Heart left ventricle (tissue), 13 donors: Measurements from ENCODE around the gene RNF38.

Experiments
- POLR2A ChIP-seq, 2 donors: fragments of 450-650 bp; IDR thresholded peaks; one replicate each; pipeline ENCODE4 v1.6.1; 2017; ENCODE audit warnings: antibody characterized with exemption in 2 of 2, mild to moderate bottlenecking in 2 of 2, moderate library complexity in 2 of 2
- TF ChIP-seq, protein P1 (sequence below), 12 donors: fragments of 200-600 bp; sonication (generic) in 4 of 12; IDR thresholded peaks; one replicate each; pipeline versions ENCODE4 v1.5.0 to v1.8.0; 2018 to 2022; ENCODE audit warnings: antibody characterized with exemption in 12 of 12, mild to moderate bottlenecking in 5 of 12
- donor health status: ischemic (EF 13 %, LVEDD 7.1; RV severe dilation, severe dysfunction).
- donor health status: DM: no; HTN: yes; CAD: no.
- donor health status: DM: no; HTN: no; CAD: no.
- donor health status: ischemic (EF 25% LVEDD 6.9; RV normal size, moderate dysfunction).
- donor health status: ischemic (EF 25% LVEDD 5.7; RV mildly dilated, moderate dysfunction).
- donor health status: ischemic (EF 35%, LVEDD 5.7; RV mildly dilated, moderate dysfunction).
- donor health status: nonischemic (EF 11% LVEDD 7.7; RV severe dilation, severe dysfunction).
- donor health status: DM: yes; HTN: yes; CAD: no.
- donor health status: PGD.
- donor health status: ischemic (EF 29% LVEDD 5.4; RV normal size, mild dysfunction).
- donor health status: nonischemic (EF 23%, LVEDD 6.1; RV moderate dilation, normal function).

DNA sequence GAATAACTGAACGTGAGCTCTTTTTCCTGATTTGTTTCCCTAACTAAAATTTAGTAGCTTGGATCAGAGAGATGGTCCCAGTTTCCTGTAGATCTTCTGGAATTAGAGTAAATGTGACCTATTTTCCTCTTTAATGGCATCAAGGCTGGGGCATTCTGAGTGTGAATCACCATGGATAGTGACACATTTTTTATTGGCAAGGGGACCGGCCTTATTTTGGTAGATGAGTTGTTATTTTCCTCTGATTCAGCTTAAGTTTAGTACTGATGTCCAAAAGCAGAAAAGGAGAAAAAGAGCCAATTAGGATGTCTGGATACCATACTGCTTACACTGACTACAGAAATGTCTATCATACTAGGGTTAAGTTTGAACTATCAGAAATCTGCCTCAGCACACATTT is 68.1 kb downstream of the RNF38 start:
- TF ChIP-seq, protein P1, sequence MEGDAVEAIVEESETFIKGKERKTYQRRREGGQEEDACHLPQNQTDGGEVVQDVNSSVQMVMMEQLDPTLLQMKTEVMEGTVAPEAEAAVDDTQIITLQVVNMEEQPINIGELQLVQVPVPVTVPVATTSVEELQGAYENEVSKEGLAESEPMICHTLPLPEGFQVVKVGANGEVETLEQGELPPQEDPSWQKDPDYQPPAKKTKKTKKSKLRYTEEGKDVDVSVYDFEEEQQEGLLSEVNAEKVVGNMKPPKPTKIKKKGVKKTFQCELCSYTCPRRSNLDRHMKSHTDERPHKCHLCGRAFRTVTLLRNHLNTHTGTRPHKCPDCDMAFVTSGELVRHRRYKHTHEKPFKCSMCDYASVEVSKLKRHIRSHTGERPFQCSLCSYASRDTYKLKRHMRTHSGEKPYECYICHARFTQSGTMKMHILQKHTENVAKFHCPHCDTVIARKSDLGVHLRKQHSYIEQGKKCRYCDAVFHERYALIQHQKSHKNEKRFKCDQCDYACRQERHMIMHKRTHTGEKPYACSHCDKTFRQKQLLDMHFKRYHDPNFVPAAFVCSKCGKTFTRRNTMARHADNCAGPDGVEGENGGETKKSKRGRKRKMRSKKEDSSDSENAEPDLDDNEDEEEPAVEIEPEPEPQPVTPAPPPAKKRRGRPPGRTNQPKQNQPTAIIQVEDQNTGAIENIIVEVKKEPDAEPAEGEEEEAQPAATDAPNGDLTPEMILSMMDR (IDR thresholded peaks at IDR 0.05) = no peak
- no peak for TF ChIP-seq POLR2A (IDR thresholded peaks at IDR 0.05)
